IPS-20b (cell line): ENCODE results near the gene POLR3E.

ENCODE experiments used
- H3K27ac ChIP-seq: one replicate; pipeline ENCODE4 v1.5.1; 2013; ENCODE audit warnings: low read length
- H3K27me3 ChIP-seq: 2 replicates; pipeline ENCODE4 v1.6.1; 2013; ENCODE audit warnings: mild to moderate bottlenecking, low read length, inconsistent platforms; ENCODE audit not compliant: insufficient read depth
- H3K36me3 ChIP-seq: 2 replicates; pipeline ENCODE4 v1.6.1; 2013; ENCODE audit warnings: low read depth, mild to moderate bottlenecking, inconsistent platforms, low read length, moderate library complexity; ENCODE audit not compliant: insufficient read depth
- H3K4me1 ChIP-seq: 2 replicates; pipeline ENCODE4 v1.6.1; 2013; ENCODE audit warnings: mild to moderate bottlenecking, control low read depth, inconsistent platforms, low read length, moderate library complexity; ENCODE audit not compliant: insufficient read depth
- H3K4me3 ChIP-seq: 2 replicates; pipeline ENCODE4 v1.5.1; 2013; ENCODE audit warnings: mild to moderate bottlenecking, low read length, inconsistent platforms
- H3K9ac ChIP-seq: 2 replicates; pipeline ENCODE4 v1.6.1; 2013; ENCODE audit warnings: low read depth, mild to moderate bottlenecking, inconsistent platforms, low read length, moderate library complexity
- H3K9me3 ChIP-seq: 2 replicates; pipeline ENCODE4 v1.6.1; 2013; ENCODE audit warnings: mild to moderate bottlenecking, low read depth, low read length, inconsistent platforms; ENCODE audit not compliant: insufficient read depth

Gene POLR3E

DNA sequence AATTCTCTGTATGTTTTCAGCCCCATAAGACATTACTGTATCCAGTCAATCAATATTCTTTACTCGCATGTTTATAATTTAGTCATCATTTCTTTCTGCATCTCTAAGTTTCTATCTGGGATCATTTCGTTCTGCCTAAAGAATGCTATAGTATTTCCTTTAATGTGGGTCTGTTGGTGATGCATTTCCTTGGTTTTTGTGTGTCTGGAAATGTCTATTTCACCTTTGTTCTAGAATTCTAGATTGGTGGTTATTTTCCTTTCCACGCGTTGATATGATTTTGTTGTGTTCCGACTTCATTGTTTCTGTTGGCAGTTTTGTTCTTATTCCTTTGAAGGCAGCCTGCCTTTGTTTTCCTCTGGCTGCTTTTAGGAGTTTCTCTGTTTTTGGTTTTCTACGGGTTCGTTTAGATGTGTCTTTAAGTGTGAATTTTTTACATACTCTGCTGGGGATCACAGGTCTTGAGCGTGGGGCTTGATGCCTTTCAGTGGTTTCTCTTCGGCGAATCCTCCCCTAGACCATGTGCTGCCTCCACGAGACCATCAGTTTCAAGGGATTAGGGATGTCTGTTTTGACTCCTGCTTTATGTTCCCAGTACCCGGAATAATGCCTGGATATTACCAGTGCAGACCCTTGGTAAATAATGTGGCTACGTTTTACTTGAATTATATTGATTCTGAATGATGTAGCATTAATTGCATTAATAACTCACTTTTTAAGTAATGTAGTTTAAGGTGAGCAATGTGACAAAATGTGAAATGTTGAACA is 23.5 kb downstream of the POLR3E start:
- Histone ChIP-seq H3K9ac (no peak overlapping the region), H3K27me3 (no peaks in the 10 kb centered on the region), H3K4me1 (no peaks in the 10 kb centered on the region), H3K27ac (no peak overlapping the region), H3K4me3 (no peak overlapping the region), H3K36me3 (peaks cover 98% of the 10 kb centered on the region), H3K9me3 (no peaks in the 10 kb centered on the region)

- Histone ChIP-seq H3K36me3 (peaks cover 97% of the 10 kb centered on the region), H3K9ac (peak overlapping the region; percentile 35; the same call in 1 of the 2 replicates), H3K4me3 (no peak overlapping the region), H3K27ac (peak overlapping the region; percentile 57), H3K9me3 (no peaks in the 10 kb centered on the region), H3K27me3 (no peaks in the 10 kb centered on the region), H3K4me1 (no peaks in the 10 kb centered on the region)
Observed at GRCh38 chr16:22321340-22322001, 24.3 kb downstream of the POLR3E start.

GRCh38 chr16:22322021-22322471 is 24.8 kb downstream of the POLR3E start:
- Histone ChIP-seq H3K4me3 (no peak overlapping the region), H3K36me3 (peaks cover 97% of the 10 kb centered on the region), H3K27me3 (no peaks in the 10 kb centered on the region), H3K9me3 (no peaks in the 10 kb centered on the region), H3K4me1 (no peaks in the 10 kb centered on the region), H3K9ac (peak overlapping the region; percentile 35; the same call in 1 of the 2 replicates), H3K27ac (peak overlapping the region; percentile 57)

DNA sequence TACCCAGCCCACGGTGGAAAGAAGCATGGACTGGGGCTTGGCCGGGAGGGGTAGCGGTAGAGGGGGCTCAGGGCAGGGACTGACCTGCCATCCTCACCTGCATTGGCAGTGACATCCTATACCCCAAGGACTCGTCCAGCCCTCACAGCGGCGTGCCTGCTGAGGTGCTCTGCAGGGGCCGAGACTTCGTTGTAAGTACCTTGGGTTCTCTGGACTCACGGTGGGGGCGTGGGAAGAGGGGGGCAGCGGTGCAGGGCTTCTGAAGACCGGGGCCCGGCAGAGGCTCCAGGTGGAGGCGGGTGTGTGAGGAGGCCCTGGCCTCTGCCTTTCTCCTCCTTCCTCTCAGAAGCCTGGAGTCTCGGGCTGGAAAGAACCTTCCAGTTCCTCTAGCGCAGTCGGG is 25.5 kb downstream of the POLR3E start:
- Histone ChIP-seq H3K9ac (no peak overlapping the region), H3K27me3 (no peaks in the 10 kb centered on the region), H3K36me3 (peaks cover 97% of the 10 kb centered on the region), H3K27ac (no peak overlapping the region), H3K9me3 (no peaks in the 10 kb centered on the region), H3K4me3 (no peak overlapping the region), H3K4me1 (no peaks in the 10 kb centered on the region)

GRCh38 chr16:22323173-22323958 is 26.2 kb downstream of the POLR3E start:
- Histone ChIP-seq H3K4me1 (no peaks in the 10 kb centered on the region), H3K9ac (no peak overlapping the region), H3K27me3 (no peaks in the 10 kb centered on the region), H3K4me3 (no peak overlapping the region), H3K36me3 (peaks cover 97% of the 10 kb centered on the region), H3K9me3 (no peaks in the 10 kb centered on the region), H3K27ac (no peak overlapping the region)

DNA sequence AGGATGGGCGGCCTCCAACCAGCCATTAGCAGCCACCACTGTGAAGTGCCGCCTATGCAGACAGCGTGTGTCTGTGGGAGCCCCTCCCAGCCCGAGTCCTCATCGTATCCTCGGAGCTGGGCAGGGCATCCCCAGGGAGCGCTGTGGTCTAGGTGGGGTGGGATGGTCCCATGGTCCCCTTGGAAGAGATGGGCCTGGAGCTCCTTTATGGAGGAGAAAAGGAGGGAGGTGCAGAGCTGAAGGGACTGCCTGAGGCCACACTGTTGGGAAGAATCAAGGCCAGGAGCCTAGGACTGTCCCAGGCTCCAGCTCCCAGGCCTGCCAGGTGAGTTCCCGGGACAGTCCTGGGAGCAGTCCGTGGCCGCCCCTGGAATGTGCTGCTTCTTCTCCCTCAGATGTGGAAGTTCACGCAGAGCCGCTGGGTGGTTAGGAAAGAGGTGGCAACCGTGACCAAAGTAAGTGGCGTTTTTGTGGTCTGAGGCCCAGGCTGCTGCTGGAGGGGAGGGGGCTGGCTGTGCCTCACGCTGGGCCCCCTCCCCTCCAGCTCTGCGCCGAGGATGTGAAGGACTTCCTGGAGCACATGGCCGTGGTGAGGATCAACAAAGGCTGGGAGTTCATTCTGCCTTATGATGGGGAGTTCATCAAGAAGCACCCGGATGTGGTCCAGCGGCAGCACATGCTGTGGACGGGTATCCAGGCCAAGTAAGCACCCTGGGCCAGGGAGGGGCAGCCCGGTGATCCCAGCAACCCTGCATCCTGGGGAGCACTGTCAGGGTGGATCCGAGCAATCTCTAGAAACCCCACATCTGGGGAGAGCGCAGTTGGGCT is 27.0 kb downstream of the POLR3E start:
- peaks cover 98% of the 10 kb centered on the region for H3K36me3 ChIP-seq

DNA sequence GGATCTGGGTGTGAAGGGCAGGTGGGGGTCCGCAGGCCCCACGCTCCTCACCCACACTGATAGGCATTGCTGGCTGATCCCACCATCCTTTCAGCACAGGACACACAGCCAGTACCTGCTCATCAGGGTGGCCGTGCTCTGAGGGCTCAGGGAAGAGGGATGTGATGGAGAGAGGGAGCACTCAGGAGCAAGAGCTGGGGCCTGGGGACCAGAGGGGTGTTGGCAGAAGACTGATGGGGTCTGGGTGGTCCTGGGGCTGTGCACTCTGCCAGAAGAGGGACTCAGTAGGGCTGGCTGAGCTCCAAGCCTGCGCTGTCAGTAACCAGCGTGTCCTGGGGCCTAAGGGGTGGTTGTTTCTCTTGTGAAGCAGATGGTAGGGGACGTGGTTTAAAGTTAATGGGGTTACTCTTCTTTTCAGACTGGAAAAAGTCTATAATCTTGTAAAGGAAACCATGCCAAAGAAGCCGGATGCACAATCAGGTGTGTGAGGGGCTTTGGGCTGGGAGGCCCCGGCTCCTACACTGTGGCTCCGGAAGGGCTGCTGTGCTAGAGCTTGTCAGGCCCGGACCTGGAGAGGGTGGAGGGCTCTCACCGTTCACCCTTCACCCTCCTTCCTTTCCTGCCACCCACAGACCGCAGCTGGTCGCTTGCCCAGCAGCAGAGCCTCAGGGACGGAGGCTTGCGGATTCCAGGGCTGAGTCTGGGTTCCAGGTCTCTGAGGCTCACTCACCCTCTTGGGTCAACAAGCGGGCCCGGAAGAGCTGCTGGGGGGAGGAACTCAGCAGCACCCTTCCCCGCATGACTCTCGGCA is 27.8 kb downstream of the POLR3E start:
- peaks cover 98% of the 10 kb centered on the region for H3K36me3 ChIP-seq
- no peaks in the 10 kb centered on the region for H3K4me1 ChIP-seq
- H3K27me3 ChIP-seq, result no peaks in the 10 kb centered on the region
- no peaks in the 10 kb centered on the region for H3K9me3 ChIP-seq
- no peak overlapping the region for H3K27ac ChIP-seq
- H3K9ac ChIP-seq, result no peak overlapping the region
- H3K4me3 ChIP-seq, result no peak overlapping the region

More for the DNA sequence above, 27.0 kb downstream of the POLR3E start:
- no peaks in the 10 kb centered on the region for H3K27me3 ChIP-seq
- H3K4me1 ChIP-seq, result no peaks in the 10 kb centered on the region
- H3K27ac ChIP-seq, result no peak overlapping the region
- no peaks in the 10 kb centered on the region for H3K9me3 ChIP-seq
- no peak overlapping the region for H3K9ac ChIP-seq
- H3K4me3 ChIP-seq, result no peak overlapping the region

GRCh38 chr16:22325598-22326368 is 28.6 kb downstream of the POLR3E start:
- Histone ChIP-seq H3K9ac (no peak overlapping the region), H3K4me1 (no peaks in the 10 kb centered on the region), H3K27ac (no peak overlapping the region), H3K36me3 (peaks cover 98% of the 10 kb centered on the region), H3K4me3 (no peak overlapping the region), H3K27me3 (no peaks in the 10 kb centered on the region), H3K9me3 (no peaks in the 10 kb centered on the region)

- Histone ChIP-seq H3K36me3 (peaks cover 97% of the 10 kb centered on the region), H3K4me1 (no peaks in the 10 kb centered on the region), H3K27ac (no peak overlapping the region), H3K9ac (no peak overlapping the region), H3K27me3 (no peaks in the 10 kb centered on the region), H3K4me3 (no peak overlapping the region), H3K9me3 (no peaks in the 10 kb centered on the region)
Observed at GRCh38 chr16:22326369-22326652, 29.1 kb downstream of the POLR3E start.

- Histone ChIP-seq H3K27me3 (no peaks in the 10 kb centered on the region), H3K36me3 (peaks cover 97% of the 10 kb centered on the region), H3K4me3 (no peak overlapping the region), H3K9ac (no peak overlapping the region), H3K4me1 (no peaks in the 10 kb centered on the region), H3K27ac (no peak overlapping the region), H3K9me3 (no peaks in the 10 kb centered on the region)
Observed at GRCh38 chr16:22326771-22327445, 29.7 kb downstream of the POLR3E start.
